ENCODE results near the gene LENG1. TPM values are rescaled to one million over a fixed set of nuclear protein-coding genes. Genes with fewer than 3 reads are reported as not detected.

The LENG1 gene
- polyA plus RNA-seq, 1 donor from 2014 or later, result 17.0 TPM

DNA sequence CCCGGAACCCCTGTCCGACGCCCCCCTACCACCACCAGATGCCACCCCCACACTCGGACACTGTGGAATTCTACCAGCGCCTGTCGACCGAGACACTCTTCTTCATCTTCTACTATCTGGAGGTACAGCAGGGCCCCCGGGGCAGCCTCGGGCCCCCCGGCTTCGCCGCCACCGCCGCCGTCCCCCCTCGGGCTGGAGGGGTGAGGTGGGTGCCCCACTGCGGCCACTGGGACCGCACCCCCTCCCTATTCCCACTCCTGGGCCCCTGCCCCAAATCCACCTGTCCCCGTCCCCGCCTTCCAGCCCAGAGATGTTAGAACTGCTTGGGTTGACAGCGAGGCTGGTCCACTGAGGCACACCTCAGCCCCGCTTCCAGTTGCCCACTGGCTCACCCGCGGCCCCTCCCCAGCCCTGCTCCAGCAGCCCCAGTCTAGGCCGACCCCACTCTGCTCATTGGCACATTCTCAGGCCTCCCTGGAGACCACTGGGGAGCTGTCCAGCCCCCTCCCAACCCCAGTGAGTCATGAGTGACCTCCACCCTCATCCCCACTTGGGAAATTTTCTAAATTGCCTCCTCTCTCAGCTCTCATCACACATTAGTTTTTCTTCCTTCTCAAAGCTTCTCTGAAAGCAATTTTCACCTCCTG, 6.5 kb downstream of the LENG1 start:
- H3K36me3 ChIP-seq (ENCODE audit: insufficient read depth, low read length), result no peaks in the 10 kb centered on the region
- no peak overlapping the region for H2AFZ ChIP-seq (ENCODE audit: low read depth, low read length)
- H3K27ac ChIP-seq (ENCODE audit: low read length), result no peak overlapping the region
- no peaks in the 10 kb centered on the region for H3K27me3 ChIP-seq (ENCODE audit: insufficient read depth, low read depth, low read length)
- H3K79me2 ChIP-seq (replicated peaks; ENCODE audit: insufficient read depth, low read length), result no peaks in the 10 kb centered on the region
- H3K9ac ChIP-seq (ENCODE audit: low read length), result no peak overlapping the region
- no peak overlapping the region for H3K4me3 ChIP-seq (ENCODE audit: low read length)
- no peaks in the 10 kb centered on the region for H3K9me2 ChIP-seq (ENCODE audit: insufficient read depth, low read length)
- no peak overlapping the region for H3K4me2 ChIP-seq (ENCODE audit: low read length)
- H4K20me1 ChIP-seq (ENCODE audit: insufficient read depth), result no peaks in the 10 kb centered on the region
- H3F3A ChIP-seq (ENCODE audit: insufficient read depth, low read length, poor library complexity, severe bottlenecking), result no peaks in the 10 kb centered on the region
- H3K9me3 ChIP-seq (ENCODE audit: low read length), result no peaks in the 10 kb centered on the region
- TF ChIP-seq SMC3 (conservative IDR thresholded peaks at IDR 0.05; ENCODE audit: poor library complexity) (no peak), MXI1 (conservative IDR thresholded peaks at IDR 0.05; ENCODE audit: poor library complexity, severe bottlenecking) (no peak), TAF1 (IDR thresholded peaks at IDR 0.05; ENCODE audit: low read depth) (no peak), EP300 (conservative IDR thresholded peaks at IDR 0.05; ENCODE audit: poor library complexity, severe bottlenecking) (no peak), RAD21 (conservative IDR thresholded peaks at IDR 0.05) (no peak), POLR2AphosphoS5 (IDR thresholded peaks at IDR 0.05) (no peak), EZH2 (IDR thresholded peaks at IDR 0.05; ENCODE audit: borderline replicate concordance, insufficient read depth, low read length, poor library complexity, severe bottlenecking) (no peak)
- TF ChIP-seq, protein P1, sequence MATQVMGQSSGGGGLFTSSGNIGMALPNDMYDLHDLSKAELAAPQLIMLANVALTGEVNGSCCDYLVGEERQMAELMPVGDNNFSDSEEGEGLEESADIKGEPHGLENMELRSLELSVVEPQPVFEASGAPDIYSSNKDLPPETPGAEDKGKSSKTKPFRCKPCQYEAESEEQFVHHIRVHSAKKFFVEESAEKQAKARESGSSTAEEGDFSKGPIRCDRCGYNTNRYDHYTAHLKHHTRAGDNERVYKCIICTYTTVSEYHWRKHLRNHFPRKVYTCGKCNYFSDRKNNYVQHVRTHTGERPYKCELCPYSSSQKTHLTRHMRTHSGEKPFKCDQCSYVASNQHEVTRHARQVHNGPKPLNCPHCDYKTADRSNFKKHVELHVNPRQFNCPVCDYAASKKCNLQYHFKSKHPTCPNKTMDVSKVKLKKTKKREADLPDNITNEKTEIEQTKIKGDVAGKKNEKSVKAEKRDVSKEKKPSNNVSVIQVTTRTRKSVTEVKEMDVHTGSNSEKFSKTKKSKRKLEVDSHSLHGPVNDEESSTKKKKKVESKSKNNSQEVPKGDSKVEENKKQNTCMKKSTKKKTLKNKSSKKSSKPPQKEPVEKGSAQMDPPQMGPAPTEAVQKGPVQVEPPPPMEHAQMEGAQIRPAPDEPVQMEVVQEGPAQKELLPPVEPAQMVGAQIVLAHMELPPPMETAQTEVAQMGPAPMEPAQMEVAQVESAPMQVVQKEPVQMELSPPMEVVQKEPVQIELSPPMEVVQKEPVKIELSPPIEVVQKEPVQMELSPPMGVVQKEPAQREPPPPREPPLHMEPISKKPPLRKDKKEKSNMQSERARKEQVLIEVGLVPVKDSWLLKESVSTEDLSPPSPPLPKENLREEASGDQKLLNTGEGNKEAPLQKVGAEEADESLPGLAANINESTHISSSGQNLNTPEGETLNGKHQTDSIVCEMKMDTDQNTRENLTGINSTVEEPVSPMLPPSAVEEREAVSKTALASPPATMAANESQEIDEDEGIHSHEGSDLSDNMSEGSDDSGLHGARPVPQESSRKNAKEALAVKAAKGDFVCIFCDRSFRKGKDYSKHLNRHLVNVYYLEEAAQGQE (IDR thresholded peaks at IDR 0.05; ENCODE audit: borderline replicate concordance), result no peak
- TF ChIP-seq, protein P2, sequence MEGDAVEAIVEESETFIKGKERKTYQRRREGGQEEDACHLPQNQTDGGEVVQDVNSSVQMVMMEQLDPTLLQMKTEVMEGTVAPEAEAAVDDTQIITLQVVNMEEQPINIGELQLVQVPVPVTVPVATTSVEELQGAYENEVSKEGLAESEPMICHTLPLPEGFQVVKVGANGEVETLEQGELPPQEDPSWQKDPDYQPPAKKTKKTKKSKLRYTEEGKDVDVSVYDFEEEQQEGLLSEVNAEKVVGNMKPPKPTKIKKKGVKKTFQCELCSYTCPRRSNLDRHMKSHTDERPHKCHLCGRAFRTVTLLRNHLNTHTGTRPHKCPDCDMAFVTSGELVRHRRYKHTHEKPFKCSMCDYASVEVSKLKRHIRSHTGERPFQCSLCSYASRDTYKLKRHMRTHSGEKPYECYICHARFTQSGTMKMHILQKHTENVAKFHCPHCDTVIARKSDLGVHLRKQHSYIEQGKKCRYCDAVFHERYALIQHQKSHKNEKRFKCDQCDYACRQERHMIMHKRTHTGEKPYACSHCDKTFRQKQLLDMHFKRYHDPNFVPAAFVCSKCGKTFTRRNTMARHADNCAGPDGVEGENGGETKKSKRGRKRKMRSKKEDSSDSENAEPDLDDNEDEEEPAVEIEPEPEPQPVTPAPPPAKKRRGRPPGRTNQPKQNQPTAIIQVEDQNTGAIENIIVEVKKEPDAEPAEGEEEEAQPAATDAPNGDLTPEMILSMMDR (IDR thresholded peaks at IDR 0.05; ENCODE audit: poor library complexity, severe bottlenecking), result no peak

DNA sequence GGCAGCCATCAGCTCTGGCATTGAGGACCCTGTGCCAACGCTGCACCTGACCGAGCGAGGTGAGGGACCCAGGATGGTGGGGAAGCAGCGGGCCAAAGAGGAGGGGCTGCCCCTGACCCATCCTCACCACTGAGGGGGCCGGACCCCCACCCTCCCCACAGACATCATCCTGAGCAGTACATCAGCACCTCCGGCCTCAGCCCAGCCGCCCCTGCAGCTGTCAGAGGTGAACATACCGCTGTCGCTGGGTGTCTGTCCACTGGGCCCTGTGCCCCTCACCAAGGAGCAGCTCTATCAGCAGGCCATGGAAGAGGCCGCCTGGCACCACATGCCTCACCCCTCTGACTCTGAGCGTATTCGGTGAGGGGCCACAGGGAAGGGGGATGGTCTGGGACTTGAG, 7.3 kb downstream of the LENG1 start:
- Histone ChIP-seq H3K9me3 (ENCODE audit: low read length) (no peaks in the 10 kb centered on the region), H3K27me3 (ENCODE audit: insufficient read depth, low read depth, low read length) (no peaks in the 10 kb centered on the region), H3K36me3 (ENCODE audit: insufficient read depth, low read length) (no peaks in the 10 kb centered on the region), H3K9me2 (ENCODE audit: insufficient read depth, low read length) (no peaks in the 10 kb centered on the region), H2AFZ (ENCODE audit: low read depth, low read length) (no peak overlapping the region), H3K4me2 (ENCODE audit: low read length) (no peak overlapping the region), H4K20me1 (ENCODE audit: insufficient read depth) (no peaks in the 10 kb centered on the region), H3K79me2 (replicated peaks; ENCODE audit: insufficient read depth, low read length) (no peaks in the 10 kb centered on the region), H3F3A (ENCODE audit: insufficient read depth, low read length, poor library complexity, severe bottlenecking) (no peaks in the 10 kb centered on the region), H3K9ac (ENCODE audit: low read length) (no peak overlapping the region), H3K27ac (ENCODE audit: low read length) (no peak overlapping the region), H3K4me3 (ENCODE audit: low read length) (no peak overlapping the region)
- TF ChIP-seq TAF1 (IDR thresholded peaks at IDR 0.05; ENCODE audit: low read depth) (no peak), EZH2 (IDR thresholded peaks at IDR 0.05; ENCODE audit: borderline replicate concordance, insufficient read depth, low read length, poor library complexity, severe bottlenecking) (no peak), SMC3 (conservative IDR thresholded peaks at IDR 0.05; ENCODE audit: poor library complexity) (no peak), MXI1 (conservative IDR thresholded peaks at IDR 0.05; ENCODE audit: poor library complexity, severe bottlenecking) (no peak), RAD21 (conservative IDR thresholded peaks at IDR 0.05) (no peak), POLR2AphosphoS5 (IDR thresholded peaks at IDR 0.05) (no peak), EP300 (conservative IDR thresholded peaks at IDR 0.05; ENCODE audit: poor library complexity, severe bottlenecking) (no peak)
- TF ChIP-seq, protein P2 (IDR thresholded peaks at IDR 0.05; ENCODE audit: poor library complexity, severe bottlenecking), result no peak
- TF ChIP-seq, protein P1 (IDR thresholded peaks at IDR 0.05; ENCODE audit: borderline replicate concordance), result no peak

All from neural cell (in vitro differentiated cells).